Natural killer cell (primary cell): Measurements from ENCODE around the gene RAD51B. TPM values are rescaled to one million over a fixed set of nuclear protein-coding genes. Genes with fewer than 3 reads are reported as not detected.

Experiments
- ATAC-seq, 3 donors: fragments of 150-1000 bp in 2 of 3; fragments of 200-7000 bp in 1 of 3; cut with Tn5 transposase; 1 replicate in 1 of 3; 2 replicates in 2 of 3; pipeline ENCODE4 v1.10.0; 2021; ENCODE audit warnings: mild to moderate bottlenecking in 2 of 3, moderate library complexity in 2 of 3
- DNase-seq, 2 donors: peaks; one replicate each; pipeline versions ENCODE4 v3.0.0 to v3.0.0-alpha.2; 2013 to 2021; ENCODE audit warnings: mixed read lengths in 1 of 2
- H3K27ac ChIP-seq: one replicate; pipeline ENCODE4 v1.5.1; 2013; ENCODE audit warnings: mild to moderate bottlenecking, low read length
- H3K27me3 ChIP-seq: one replicate; pipeline ENCODE4 v1.6.1; 2013; ENCODE audit warnings: low read length; ENCODE audit not compliant: control insufficient read depth, insufficient read depth
- H3K36me3 ChIP-seq: one replicate; pipeline ENCODE4 v1.6.1; 2013; ENCODE audit warnings: low read length; ENCODE audit not compliant: control insufficient read depth, insufficient read depth
- H3K4me1 ChIP-seq: one replicate; pipeline ENCODE4 v1.6.1; 2013; ENCODE audit warnings: low read length; ENCODE audit not compliant: control insufficient read depth, insufficient read depth
- H3K4me3 ChIP-seq: one replicate; pipeline ENCODE4 v1.5.1; 2013; ENCODE audit warnings: low read length
- H3K9me3 ChIP-seq: one replicate; pipeline ENCODE4 v1.6.1; 2013; ENCODE audit warnings: low read length; ENCODE audit not compliant: control insufficient read depth, insufficient read depth
- H3K27ac Mint-ChIP-seq, 2 donors: one replicate each; pipeline ENCODE4 v1.8.0; 2022; ENCODE audit warnings: mild to moderate bottlenecking in 2 of 2, mixed read lengths in 2 of 2, moderate library complexity in 1 of 2
- H3K27me3 Mint-ChIP-seq, 2 donors: one replicate each; pipeline ENCODE4 v1.8.0; 2022; ENCODE audit warnings: low read depth in 2 of 2, mixed read lengths in 2 of 2
- H3K36me3 Mint-ChIP-seq: one replicate; pipeline ENCODE4 v1.8.0; 2022; ENCODE audit warnings: mixed read lengths
- H3K4me1 Mint-ChIP-seq, 2 donors: one replicate each; pipeline ENCODE4 v1.8.0; 2022; ENCODE audit warnings: mixed read lengths in 2 of 2
- H3K4me3 Mint-ChIP-seq: one replicate; pipeline ENCODE4 v1.8.0; 2022; ENCODE audit warnings: mild to moderate bottlenecking, moderate library complexity, mixed read lengths
- H3K9me3 Mint-ChIP-seq, 2 donors: one replicate each; pipeline ENCODE4 v1.8.0; 2022; ENCODE audit warnings: mixed read lengths in 2 of 2
- CTCF ChIP-seq: fragments of 200-600 bp; IDR thresholded peaks from one replicate; pipeline ENCODE4 v1.8.0; 2022; ENCODE audit warnings: antibody characterized with exemption
- WGBS: methylation state at CpG from one replicate; pipeline ENCODE4 v1.1.7; 2013; ENCODE audit warnings: missing lambda C conversion rate; ENCODE audit not compliant: insufficient coverage; 5-methylcytosine and 5-hydroxymethylcytosine counted together
- intact Hi-C: fragments of 100-400 bp; cut with micrococcal nuclease; formaldehyde crosslinking; loops from one replicate; pipeline ENCODE4 v1.14.2; 2022
- total RNA-seq, 4 donors: library from RNA; stranded (reverse); fragments of 120-200 nt in 1 of 4; gene quantifications; one replicate each; pipeline versions ENCODE4 v1.2.3 to v1.2.4, GENCODE V29; 2013 to 2022

RAD51B gene
- total RNA-seq, 3 donors from 2014 or later (not counting 1 experiment from before 2014, with no cell fraction given): 28.1 to 37.6 (median 28.6) TPM

- Histone ChIP-seq H3K36me3 (no peaks in the 10 kb centered on the region), H3K4me3 (no peak overlapping the region), H3K4me1 (peaks cover 25% of the 10 kb centered on the region), H3K9me3 (no peaks in the 10 kb centered on the region), H3K27me3 (no peaks in the 10 kb centered on the region), H3K27ac (no peak overlapping the region)
- TF ChIP-seq CTCF: no peak
- Mint-ChIP-seq H3K4me3 (no peak overlapping the region), H3K9me3 (no peaks in the 10 kb centered on the region), H3K4me1 (peaks cover 29 to 30% of the 10 kb centered on the region in 2 donors), H3K27me3 (no peaks in the 10 kb centered on the region), H3K36me3 (no peaks in the 10 kb centered on the region), H3K27ac (peak overlapping the region in 1 of 2 donors; percentile 35)
- intact Hi-C loops: loop anchor here (10.0 kb wide), 3 partner anchors 125 to 375 kb away; no protein-coding TSS in a partner anchor
- DNase-seq: no peak
- no peak for ATAC-seq
Observed at GRCh38 chr14:68409387-68409786, 589.8 kb downstream of the RAD51B start.

- H3K27me3 ChIP-seq: no peaks in the 10 kb centered on the region
- Mint-ChIP-seq H3K4me1 (peaks cover 16 to 18% of the 10 kb centered on the region in 2 donors), H3K4me3 (no peak overlapping the region), H3K27me3 (no peaks in the 10 kb centered on the region), H3K36me3 (no peaks in the 10 kb centered on the region), H3K27ac (no peak overlapping the region), H3K9me3 (no peaks in the 10 kb centered on the region)
- no peak for DNase-seq
- ATAC-seq: no peak
- H3K4me1 ChIP-seq: peaks cover 14% of the 10 kb centered on the region
- intact Hi-C loops: no loop called here
- no peak overlapping the region for H3K27ac ChIP-seq
- no peaks in the 10 kb centered on the region for H3K9me3 ChIP-seq
- no peaks in the 10 kb centered on the region for H3K36me3 ChIP-seq
- WGBS: 97% methylated on average over 3 of the region's 4 CpGs
- no peak for TF ChIP-seq CTCF
- H3K4me3 ChIP-seq: no peak overlapping the region
Observed at GRCh38 chr14:68412505-68413465, 593.2 kb downstream of the RAD51B start.

- H3K4me1 ChIP-seq: peaks cover 7% of the 10 kb centered on the region
- no peak overlapping the region for H3K27ac ChIP-seq
- Mint-ChIP-seq H3K4me3 (no peak overlapping the region), H3K4me1 (peaks cover 10 to 12% of the 10 kb centered on the region in 2 donors), H3K36me3 (no peaks in the 10 kb centered on the region), H3K9me3 (no peaks in the 10 kb centered on the region), H3K27me3 (no peaks in the 10 kb centered on the region), H3K27ac (no peak overlapping the region)
- H3K36me3 ChIP-seq: no peaks in the 10 kb centered on the region
- H3K27me3 ChIP-seq: no peaks in the 10 kb centered on the region
- WGBS: 95% methylated on average over 2 of the region's 3 CpGs
- H3K4me3 ChIP-seq: no peak overlapping the region
- no peak for ATAC-seq
- TF ChIP-seq CTCF: no peak
- intact Hi-C loops: no loop called here
- H3K9me3 ChIP-seq: no peaks in the 10 kb centered on the region
- no peak for DNase-seq
Observed at GRCh38 chr14:68413509-68413908, 593.9 kb downstream of the RAD51B start.
